K562 (cell line): Measurements from ENCODE around the gene EPB41L2. TPM values are rescaled to one million over a fixed set of nuclear protein-coding genes. Genes with fewer than 3 reads are reported as not detected.

ENCODE experiments used
- ATAC-seq: fragments of 200-7000 bp; cut with Tn5 transposase; 3 replicates; pipeline ENCODE4 v1.9.1; 2020; ENCODE audit warnings: moderate library complexity
- BruUV-seq: library from RNA; stranded (reverse); fragments of 400-500 nt; replicated peaks from 2 replicates; lab custom pipeline; 2021; lab: Mats Ljungman, UMichigan
- CTCF ChIA-PET: fragments of 300-600 bp; formaldehyde crosslinking; extraction: SDS; loops from one replicate; lab custom pipeline; 2021; ENCODE audit warnings: low intra/inter-chr PET ratio; lab: Yijun Ruan, JAX
- POLR2A ChIA-PET: fragments of 300-600, 350-650 bp; sonication (Branson Sonifier 250); formaldehyde crosslinking; extraction: SDS; loops from one replicate; lab custom pipeline; 2021; ENCODE audit warnings: antibody characterized with exemption, inconsistent platforms; lab: Yijun Ruan, JAX
- DNase-seq, 4 experiments: peaks; one replicate each; pipeline versions ENCODE4 v3.0.0 to v3.0.0-alpha.2; 2011 to 2018; ENCODE audit warnings: low spot score in 3 of 4, mixed read lengths in 3 of 4; ENCODE audit errors: extremely low read depth in 1 of 4
- FAIRE-seq: peaks from 2 replicates; lab custom pipeline; 2011; peaks lifted over from hg19 to GRCh38; lab: Jason Lieb, UNC
- H2AFZ ChIP-seq: 2 replicates; pipeline ENCODE4 v1.6.0; 2011; ENCODE audit warnings: low read depth, low read length, control low read depth, inconsistent platforms
- H3K27ac ChIP-seq: fragments of 200-600 bp; 3 replicates; pipeline ENCODE4 v1.8.0; 2011; ENCODE audit warnings: low read depth, mild to moderate bottlenecking, control low read depth, inconsistent platforms, low read length, moderate library complexity, mixed read lengths; ENCODE audit errors: extremely low read depth
- H3K27me3 ChIP-seq, 2 experiments: fragments of 300-600 bp in 1 of 2; 2 replicates in 1 of 2; 3 replicates in 1 of 2; pipeline versions ENCODE4 v1.6.0 to v1.8.0; 2011; ENCODE audit warnings: inconsistent platforms in 2 of 2, low read length in 2 of 2, mild to moderate bottlenecking in 1 of 2, mixed read lengths in 1 of 2, moderate library complexity in 1 of 2; ENCODE audit not compliant: control insufficient read depth in 2 of 2, insufficient read depth in 2 of 2
- H3K36me3 ChIP-seq: fragments of 300-600 bp; 3 replicates; pipeline ENCODE4 v1.8.0; 2011; ENCODE audit warnings: mild to moderate bottlenecking, low read length, inconsistent platforms; ENCODE audit not compliant: control insufficient read depth, insufficient read depth
- H3K4me1 ChIP-seq, 2 experiments: fragments of 200-600 bp in 1 of 2; replicated peaks in 1 of 2; 2 replicates in 1 of 2; 3 replicates in 1 of 2; pipeline versions ENCODE4 v1.5.1 to v1.8.0; 2011; ENCODE audit warnings: inconsistent platforms in 2 of 2, low read length in 2 of 2, mild to moderate bottlenecking in 1 of 2, mixed read lengths in 1 of 2, moderate library complexity in 1 of 2; ENCODE audit not compliant: control insufficient read depth in 2 of 2, insufficient read depth in 2 of 2
- H3K4me2 ChIP-seq: 2 replicates; pipeline ENCODE4 v1.6.1; 2011; ENCODE audit warnings: low read length, control low read depth, inconsistent platforms, mixed read lengths; ENCODE audit not compliant: insufficient read depth
- H3K4me3 ChIP-seq: fragments of 200-600 bp; sonication (generic), shearing (Covaris generic); 2 replicates; pipeline ENCODE4 v1.5.1; 2016; ENCODE audit warnings: control low read depth, inconsistent platforms
- H3K79me2 ChIP-seq: fragments of 200-600 bp; 3 replicates; pipeline ENCODE4 v1.8.0; 2011; ENCODE audit warnings: low read length, inconsistent platforms; ENCODE audit not compliant: control insufficient read depth, insufficient read depth
- H3K9ac ChIP-seq, 2 experiments: 2 replicates each; pipeline versions ENCODE4 v1.6.0 to v1.6.1; 2011; ENCODE audit warnings: low read depth in 2 of 2, low read length in 2 of 2, control low read depth in 1 of 2, inconsistent platforms in 1 of 2, mild to moderate bottlenecking in 1 of 2, mixed read lengths in 1 of 2; ENCODE audit not compliant: insufficient read depth in 1 of 2
- H3K9me1 ChIP-seq: one replicate; pipeline ENCODE4 v1.6.0; 2011; ENCODE audit warnings: inconsistent platforms, mild to moderate bottlenecking, low read length, moderate library complexity; ENCODE audit not compliant: control insufficient read depth, insufficient read depth
- H3K9me3 ChIP-seq: replicated peaks from 2 replicates; pipeline ENCODE4 v1.5.1; 2011; ENCODE audit warnings: low read depth, low read length, inconsistent platforms; ENCODE audit not compliant: control insufficient read depth, insufficient read depth
- H4K20me1 ChIP-seq: replicated peaks from 2 replicates; pipeline ENCODE4 v1.6.1; 2011; ENCODE audit warnings: low read length, inconsistent platforms, mixed read lengths; ENCODE audit not compliant: control insufficient read depth, insufficient read depth
- KAT8 ChIP-seq: fragments of 450-650 bp; IDR thresholded peaks from 2 replicates; pipeline ENCODE4 v1.6.1; 2016; ENCODE audit warnings: low read depth, mild to moderate bottlenecking
- SIN3B ChIP-seq: fragments of 450-650 bp; IDR thresholded peaks from 2 replicates; pipeline ENCODE4 v1.6.1; 2017; ENCODE audit warnings: low read depth, mild to moderate bottlenecking, moderate library complexity
- THRB ChIP-seq: fragments of 450-650 bp; formaldehyde crosslinking; conservative IDR thresholded peaks from 2 replicates; pipeline ENCODE4 v1.4.0; 2022; ENCODE audit warnings: mild to moderate bottlenecking, missing genetic modification characterization
- ZNF174 ChIP-seq: fragments of 250-450 bp; sonication (Bioruptor Pico); IDR thresholded peaks from 2 replicates; pipeline ENCODE4 v1.4.0; 2020; ENCODE audit warnings: mild to moderate bottlenecking
- WGBS: fragments of 100-300 bp; shearing (Covaris generic); methylation state at CpG from one replicate; pipeline ENCODE4 v1.1.6; 2016; ENCODE audit warnings: low coverage, mixed read lengths; ENCODE audit not compliant: insufficient coverage; ENCODE audit errors: missing lambda C conversion rate; 5-methylcytosine and 5-hydroxymethylcytosine counted together
- in situ Hi-C: fragments of 300-500 bp; cut with MboI; formaldehyde crosslinking; loops from 4 replicates; pipeline ENCODE4 v1.15.0; 2018; ENCODE audit warnings: inconsistent platforms, mixed read lengths
- intact Hi-C: fragments of 100-400 bp; cut with micrococcal nuclease; formaldehyde crosslinking; loops from 2 replicates; pipeline ENCODE4 v1.14.2; 2022
- polyA plus RNA-seq, 8 experiments: library from polyadenylated mRNA; depleted of rRNA in 4 of 8; stranded (reverse) in 5 of 8; unstranded in 3 of 8; fragments of >200 nt; fragmentation: Nextera tagmentation in 2 of 8; fragmentation: Illumina TruSeq in 1 of 8; extraction: Ambion mirVana in 2 of 8; extraction: Trizol in 1 of 8; gene quantifications; 2 replicates each; pipeline versions ENCODE4 v1.2.1 to v1.2.3, GENCODE V29; 2011 to 2014; ENCODE audit warnings: inconsistent platforms in 1 of 8, missing spikeins in 1 of 8
- total RNA-seq, 7 experiments: library from RNA; depleted of rRNA in 6 of 7; stranded (reverse); fragments of >200 nt in 6 of 7; fragmentation: Illumina TruSeq in 2 of 7; extraction: Trizol in 2 of 7; gene quantifications; 2 replicates each; pipeline versions ENCODE4 v1.2.1 to v1.2.3, GENCODE V29; 2011 to 2021; ENCODE audit warnings: low replicate concordance in 1 of 7
- TF ChIP-seq, protein P1 (sequence below): sonication (generic); IDR thresholded peaks from 2 replicates; pipeline ENCODE4 v1.6.1; 2016

EPB41L2 gene
- total and polyA plus RNA-seq, 9 of the 15 experiments (the other 6 are each of a cell fraction or from before 2014, with no cell fraction given): 5.1 to 53.6 (median 25.0) TPM

DNA sequence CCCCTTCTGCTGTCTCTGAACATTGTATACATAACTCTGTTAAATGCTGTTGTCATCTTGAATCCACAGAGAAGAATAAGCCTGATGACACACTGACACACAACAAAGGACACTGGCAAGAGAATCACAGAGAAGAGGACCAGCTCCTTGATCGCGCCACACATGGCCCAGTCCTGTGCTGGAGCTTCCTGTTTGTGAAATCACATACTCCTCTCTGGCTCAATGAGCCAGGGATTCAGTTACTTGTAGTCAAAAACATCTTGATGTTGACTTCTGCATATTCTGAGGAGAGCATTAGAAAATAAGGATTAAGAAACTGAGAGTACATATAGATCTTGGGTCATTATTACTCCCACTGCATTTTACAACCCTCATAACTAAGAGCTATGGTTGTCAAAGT, 100.1 kb downstream of the EPB41L2 start:
- Histone ChIP-seq H3K9ac (no peak overlapping the region), H3K79me2 (peaks cover 26% of the 10 kb centered on the region), H3K4me1 (peaks cover 0 to 9% of the 10 kb centered on the region in 2 experiments; a peak in 1 of 5 replicates), H3K9me1 (no peaks in the 10 kb centered on the region), H3K4me3 (no peak overlapping the region), H2AFZ (no peak overlapping the region), H3K27ac (no peak overlapping the region), H3K9me3 (no peaks in the 10 kb centered on the region), H3K4me2 (no peak overlapping the region), H3K27me3 (no peaks in the 10 kb centered on the region), H3K36me3 (no peaks in the 10 kb centered on the region), H4K20me1 (no peaks in the 10 kb centered on the region)
- ChIA-PET CTCF (no interaction called here), POLR2A (no interaction called here)
- no TSS peak for BruUV-seq
- 19% methylated on average over 2 of the region's 2 CpGs for WGBS
- no peak for ATAC-seq
- DNase-seq: no peak
- intact Hi-C loops (no loop called here), in situ Hi-C loops (no loop called here)
- TF ChIP-seq ZNF174 (CRISPR knock-in tag): no peak
- no peak for TF ChIP-seq THRB (CRISPR knock-in tag)
- no peak for TF ChIP-seq KAT8
- no peak for TF ChIP-seq SIN3B
- TF ChIP-seq, protein P1, sequence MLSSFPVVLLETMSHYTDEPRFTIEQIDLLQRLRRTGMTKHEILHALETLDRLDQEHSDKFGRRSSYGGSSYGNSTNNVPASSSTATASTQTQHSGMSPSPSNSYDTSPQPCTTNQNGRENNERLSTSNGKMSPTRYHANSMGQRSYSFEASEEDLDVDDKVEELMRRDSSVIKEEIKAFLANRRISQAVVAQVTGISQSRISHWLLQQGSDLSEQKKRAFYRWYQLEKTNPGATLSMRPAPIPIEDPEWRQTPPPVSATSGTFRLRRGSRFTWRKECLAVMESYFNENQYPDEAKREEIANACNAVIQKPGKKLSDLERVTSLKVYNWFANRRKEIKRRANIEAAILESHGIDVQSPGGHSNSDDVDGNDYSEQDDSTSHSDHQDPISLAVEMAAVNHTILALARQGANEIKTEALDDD: no peak
- FAIRE-seq: no peak
